Measurements from ENCODE around the gene DENND6A. TPM values are rescaled to one million over a fixed set of nuclear protein-coding genes. Genes with fewer than 3 reads are reported as not detected.
A peak's percentile ranks its signal among the peaks of the same experiment; 100 is the strongest.

The DENND6A gene
- total and polyA plus RNA-seq, 3 donors from 2014 or later = 16.0 to 20.6 (median 18.7) TPM

DNA sequence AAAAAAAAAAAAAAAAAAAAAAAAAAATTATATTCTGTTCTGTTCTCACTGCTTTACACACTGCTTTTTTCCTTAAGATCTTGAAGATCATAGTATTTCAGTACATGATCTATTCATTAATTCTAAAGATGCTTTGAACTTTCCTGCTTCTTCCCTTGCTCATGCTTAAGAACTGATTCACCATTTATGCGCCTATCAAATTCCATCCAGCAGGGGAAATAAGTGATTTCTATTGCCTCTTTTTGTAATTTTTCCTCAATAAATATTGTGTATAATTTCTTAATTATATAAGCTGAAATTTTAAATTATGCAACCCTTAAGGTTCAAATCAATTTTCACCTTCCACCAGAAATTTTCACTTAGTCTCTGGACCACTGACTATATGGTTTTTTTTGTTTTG lies 10.6 kb downstream of the DENND6A start:
- Histone ChIP-seq H3K4me1 (peaks cover 7% of the 10 kb centered on the region), H3K27me3 (no peaks in the 10 kb centered on the region), H3K27ac (no peak overlapping the region), H3K4me3 (no peak overlapping the region), H3K9me3 (no peaks in the 10 kb centered on the region), H3K36me3 (ENCODE audit: low read depth, missing control alignments) (no peaks in the 10 kb centered on the region)
- WGBS, 2 donors = 49 to 96% methylated on average over 1 of the region's 1 CpG
- intact Hi-C loops (cut with DNase I; ENCODE audit: low total_unique reads) = no loop called here
- DNase-seq = no peak
- no peak for TF ChIP-seq POLR2A (IDR thresholded peaks at IDR 0.05)
- peak in 1 of 3 experiments; percentile 11 for TF ChIP-seq CTCF (IDR thresholded peaks at IDR 0.05)

DNA sequence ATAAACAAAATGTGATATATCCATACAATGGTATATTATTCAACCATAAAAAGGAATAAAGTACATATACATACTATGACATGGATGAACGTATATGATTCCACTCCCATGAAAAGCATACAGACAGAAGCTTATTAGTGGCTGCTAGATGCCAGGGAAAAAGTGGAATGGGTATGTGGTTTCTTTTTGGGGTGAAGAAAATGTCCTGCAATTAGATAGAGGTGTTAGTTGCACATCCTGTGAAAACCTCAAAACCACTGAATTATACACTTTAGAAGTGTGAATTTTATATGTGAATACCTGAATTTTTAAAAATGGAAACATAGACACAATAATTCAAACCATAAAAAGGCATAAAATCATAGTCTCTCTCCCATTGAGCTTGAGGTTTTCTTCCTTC lies 11.2 kb downstream of the DENND6A start:
- Histone ChIP-seq H3K36me3 (ENCODE audit: low read depth, missing control alignments) (no peaks in the 10 kb centered on the region), H3K9me3 (no peaks in the 10 kb centered on the region), H3K27me3 (no peaks in the 10 kb centered on the region), H3K4me1 (peaks cover 3% of the 10 kb centered on the region), H3K27ac (no peak overlapping the region), H3K4me3 (no peak overlapping the region)
- TF ChIP-seq CTCF (IDR thresholded peaks at IDR 0.05) (no peak), POLR2A (IDR thresholded peaks at IDR 0.05) (no peak)
- WGBS, 2 donors = 93 to 100% methylated on average over 1 of the region's 1 CpG
- intact Hi-C loops (cut with DNase I; ENCODE audit: low total_unique reads) = no loop called here
- DNase-seq = no peak

DNA sequence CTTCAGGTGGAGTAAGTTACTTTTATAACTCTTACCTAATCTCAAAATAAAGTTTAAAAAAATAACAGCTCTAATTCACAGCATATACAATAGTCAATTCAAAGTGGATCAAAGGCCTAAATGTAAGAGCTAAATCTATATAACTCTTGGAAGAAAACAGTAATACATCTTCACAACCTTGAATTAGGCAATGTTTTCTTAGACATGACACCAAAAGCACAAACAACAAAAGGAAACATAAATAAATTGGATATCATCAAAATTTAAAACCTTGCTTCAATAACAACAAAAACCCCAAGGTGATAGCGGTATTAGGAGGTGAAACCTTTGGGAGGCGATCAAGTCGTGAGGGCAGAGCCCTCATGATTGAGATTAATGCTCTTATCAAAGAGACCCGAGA lies 12.8 kb downstream of the DENND6A start:
- 75 to 91% methylated on average over 4 of the region's 4 CpGs for WGBS, 2 donors
- Histone ChIP-seq H3K36me3 (ENCODE audit: low read depth, missing control alignments) (no peaks in the 10 kb centered on the region), H3K27ac (no peak overlapping the region), H3K4me1 (no peaks in the 10 kb centered on the region), H3K27me3 (no peaks in the 10 kb centered on the region), H3K9me3 (no peaks in the 10 kb centered on the region), H3K4me3 (no peak overlapping the region)
- DNase-seq = no peak
- intact Hi-C loops (cut with DNase I; ENCODE audit: low total_unique reads) = no loop called here
- TF ChIP-seq POLR2A (IDR thresholded peaks at IDR 0.05) (no peak), CTCF (IDR thresholded peaks at IDR 0.05) (no peak)

DNA sequence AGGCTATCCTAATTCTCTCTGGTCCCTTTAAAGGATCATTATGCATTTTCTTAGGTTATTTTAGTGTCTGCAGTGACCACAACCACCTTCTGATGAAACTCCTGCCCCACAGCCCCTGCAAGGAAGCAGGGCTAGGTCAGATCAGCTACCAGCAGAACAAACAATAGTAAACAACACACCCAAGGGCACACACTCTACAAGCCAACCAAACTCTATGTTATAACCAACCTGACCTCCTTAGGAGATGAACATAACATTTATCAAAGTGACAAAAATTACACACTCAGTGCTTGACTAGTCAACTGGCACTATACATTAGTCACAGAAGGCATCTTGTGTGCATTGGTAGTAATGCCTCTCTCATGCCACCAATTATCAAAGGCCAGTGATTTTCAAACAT lies 17.3 kb downstream of the DENND6A start:
- Histone ChIP-seq H3K9me3 (no peaks in the 10 kb centered on the region), H3K27ac (no peak overlapping the region), H3K4me3 (no peak overlapping the region), H3K36me3 (ENCODE audit: low read depth, missing control alignments) (no peaks in the 10 kb centered on the region), H3K4me1 (no peaks in the 10 kb centered on the region), H3K27me3 (no peaks in the 10 kb centered on the region)
- DNase-seq = no peak
- no peak for TF ChIP-seq CTCF (IDR thresholded peaks at IDR 0.05)
- TF ChIP-seq POLR2A (IDR thresholded peaks at IDR 0.05) = no peak
- intact Hi-C loops (cut with DNase I; ENCODE audit: low total_unique reads) = no loop called here

DNA sequence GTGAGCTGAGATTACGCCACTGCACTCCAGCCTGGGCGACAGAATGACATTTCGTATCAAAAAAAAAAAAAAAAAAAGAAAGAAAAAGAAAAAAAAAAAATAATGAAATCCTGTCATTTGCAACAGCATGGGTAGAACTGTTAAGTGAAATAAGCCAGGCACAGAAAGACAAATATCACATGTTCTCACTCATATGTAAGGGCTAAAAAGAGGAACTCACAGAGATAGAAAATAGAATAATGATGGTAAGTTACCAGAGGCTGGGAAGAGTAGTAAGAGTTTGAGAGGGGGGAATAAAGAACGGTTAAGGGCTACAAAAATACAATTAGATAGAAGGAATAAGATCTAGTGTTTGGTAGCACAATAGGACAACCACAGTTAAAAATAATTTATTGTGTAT lies 19.7 kb downstream of the DENND6A start:
- intact Hi-C loops (cut with DNase I; ENCODE audit: low total_unique reads) = no loop called here
- DNase-seq = no peak
- Histone ChIP-seq H3K4me1 (no peaks in the 10 kb centered on the region), H3K27me3 (no peaks in the 10 kb centered on the region), H3K36me3 (ENCODE audit: low read depth, missing control alignments) (no peaks in the 10 kb centered on the region), H3K4me3 (no peak overlapping the region), H3K9me3 (no peaks in the 10 kb centered on the region), H3K27ac (no peak overlapping the region)
- WGBS, 2 donors = 91 to 94% methylated on average over 4 of the region's 4 CpGs
- TF ChIP-seq POLR2A (IDR thresholded peaks at IDR 0.05) (no peak), CTCF (IDR thresholded peaks at IDR 0.05) (no peak)

Measured in testis (tissue), 3 donors.